Keratinocyte (primary cell): ENCODE results near the gene KCNK18. TPM values are rescaled to one million over a fixed set of nuclear protein-coding genes. Genes with fewer than 3 reads are reported as not detected.
A peak's percentile ranks its signal among the peaks of the same experiment; 100 is the strongest.

Experiments
- DNase-seq: peaks from one replicate; pipeline ENCODE4 v3.0.0-alpha.2; 2011; ENCODE audit warnings: low read depth, missing footprints, low spot score
- FAIRE-seq: peaks from 2 replicates; lab custom pipeline; 2011; peaks lifted over from hg19 to GRCh38; lab: Jason Lieb, UNC
- H2AFZ ChIP-seq: 2 replicates; pipeline ENCODE4 v1.6.0; 2012; ENCODE audit warnings: low read length, control low read depth, inconsistent platforms; ENCODE audit not compliant: control insufficient read depth
- H3K27ac ChIP-seq: 2 replicates; pipeline ENCODE4 v1.5.1; 2011; ENCODE audit warnings: low read length; ENCODE audit not compliant: control insufficient read depth, insufficient read depth
- H3K27me3 ChIP-seq: 3 replicates; pipeline ENCODE4 v1.6.0; 2011; ENCODE audit warnings: low read length; ENCODE audit not compliant: control insufficient read depth, insufficient read depth; ENCODE audit errors: extremely low read depth
- H3K36me3 ChIP-seq, 2 experiments: 2 replicates in 1 of 2; 3 replicates in 1 of 2; pipeline ENCODE4 v1.5.1; 2011; ENCODE audit warnings: low read length in 2 of 2, mild to moderate bottlenecking in 1 of 2; ENCODE audit not compliant: control insufficient read depth in 2 of 2, insufficient read depth in 2 of 2; ENCODE audit errors: extremely low read depth in 1 of 2
- H3K4me1 ChIP-seq: 3 replicates; pipeline ENCODE4 v1.5.1; 2011; ENCODE audit warnings: low read length; ENCODE audit not compliant: control insufficient read depth, insufficient read depth; ENCODE audit errors: extremely low read depth
- H3K4me2 ChIP-seq: 3 replicates; pipeline ENCODE4 v1.6.0; 2011; ENCODE audit warnings: low read depth, low read length; ENCODE audit not compliant: control insufficient read depth, insufficient read depth; ENCODE audit errors: extremely low read depth
- H3K4me3 ChIP-seq, 3 experiments: fragments of 200-600 bp in 1 of 3; sonication (generic) in 1 of 3; 2 replicates in 2 of 3; 3 replicates in 1 of 3; pipeline ENCODE4 v1.5.1; 2011 to 2016; ENCODE audit warnings: low read length in 3 of 3, mild to moderate bottlenecking in 3 of 3, control low read depth in 2 of 3, inconsistent platforms in 1 of 3, low read depth in 1 of 3, mixed read lengths in 1 of 3, mixed run types in 1 of 3, moderate library complexity in 1 of 3; ENCODE audit not compliant: control insufficient read depth in 2 of 3, insufficient read depth in 2 of 3; ENCODE audit errors: extremely low read depth in 1 of 3
- H3K79me2 ChIP-seq: 2 replicates; pipeline ENCODE4 v1.6.0; 2012; ENCODE audit warnings: low read length; ENCODE audit not compliant: control insufficient read depth, insufficient read depth
- H3K9ac ChIP-seq: 3 replicates; pipeline ENCODE4 v1.6.0; 2011; ENCODE audit warnings: low read length; ENCODE audit not compliant: control insufficient read depth, insufficient read depth; ENCODE audit errors: extremely low read depth
- H3K9me1 ChIP-seq: 3 replicates; pipeline ENCODE4 v1.6.0; 2011; ENCODE audit warnings: low read length; ENCODE audit not compliant: control insufficient read depth, insufficient read depth; ENCODE audit errors: extremely low read depth
- H3K9me3 ChIP-seq: 2 replicates; pipeline ENCODE4 v1.5.1; 2012; ENCODE audit warnings: low read depth, low read length; ENCODE audit not compliant: control insufficient read depth
- H4K20me1 ChIP-seq: 3 replicates; pipeline ENCODE4 v1.6.0; 2011; ENCODE audit warnings: low read length; ENCODE audit not compliant: control insufficient read depth, insufficient read depth; ENCODE audit errors: extremely low read depth
- EZH2 ChIP-seq: IDR thresholded peaks from one replicate; pipeline ENCODE4 v1.6.1; 2012; ENCODE audit warnings: inconsistent platforms, mild to moderate bottlenecking, low read length, moderate library complexity
- dilution Hi-C: fragments of 300-500 bp; cut with MboI; formaldehyde crosslinking; loops from one replicate; pipeline ENCODE4 v1.7.0; 2020; ENCODE audit warnings: low sequenced_read_pairs; ENCODE audit not compliant: extremely low pct_ligation_motif_present
- polyA plus RNA-seq, 5 experiments: library from polyadenylated mRNA; depleted of rRNA in 3 of 5; stranded (reverse) in 3 of 5; stranded (forward) in 1 of 5; unstranded in 1 of 5; fragments of >200 nt; gene quantifications; 1 replicate in 1 of 5; 2 replicates in 3 of 5; 3 replicates in 1 of 5; pipeline versions ENCODE4 v1.2.1 to v1.2.3, GENCODE V29; 2011 to 2012; ENCODE audit warnings: missing spikeins in 2 of 5, low read depth in 1 of 5, low replicate concordance in 1 of 5
- TF ChIP-seq, protein P1 (sequence below), 3 experiments: IDR thresholded peaks in 1 of 3; conservative IDR thresholded peaks in 1 of 3; optimal IDR thresholded peaks in 1 of 3; 2 replicates in 2 of 3; 3 replicates in 1 of 3; pipeline versions ENCODE3 to v1.5.1; 2011; ENCODE audit warnings: low read length in 3 of 3, mild to moderate bottlenecking in 3 of 3, moderate library complexity in 2 of 3, control low read depth in 1 of 3, inconsistent platforms in 1 of 3; ENCODE audit not compliant: insufficient read depth in 2 of 3; ENCODE audit errors: extremely low read depth in 1 of 3

KCNK18 gene
- polyA plus RNA-seq, 1 donor (not counting 4 experiments of a cell fraction or from before 2014, with no cell fraction given) = not detected

DNA sequence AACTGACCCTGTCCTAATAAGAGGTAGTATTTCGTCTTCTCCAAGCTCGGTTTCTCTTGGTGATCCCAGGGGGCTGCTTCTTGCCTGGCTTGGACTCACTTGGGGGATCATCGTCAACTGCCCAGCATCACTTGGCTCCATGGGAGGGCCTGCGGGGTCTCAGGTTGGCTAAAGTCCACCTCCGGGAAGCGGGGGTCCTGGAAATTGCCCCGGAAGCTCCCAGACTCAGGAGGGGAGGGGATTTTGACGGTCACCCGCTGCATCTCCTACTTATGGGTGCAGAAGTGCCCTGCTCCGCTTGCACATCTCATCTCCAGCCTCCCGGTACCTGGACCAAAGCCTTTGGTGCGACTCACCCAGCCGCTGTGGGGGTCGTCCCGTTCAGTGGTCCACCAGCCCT lies 18.7 kb downstream of the KCNK18 start:
- DNase-seq (no peak), FAIRE-seq (no peak)
- Histone ChIP-seq H3K4me1 (peaks cover 9% of the 10 kb centered on the region), H3K27ac (no peak overlapping the region), H3K4me2 (no peak overlapping the region), H2AFZ (no peak overlapping the region), H3K9ac (no peak overlapping the region), H3K9me3 (no peaks in the 10 kb centered on the region), H3K79me2 (no peaks in the 10 kb centered on the region), H3K4me3 (no peak overlapping the region), H4K20me1 (no peaks in the 10 kb centered on the region), H3K27me3 (peaks cover 26% of the 10 kb centered on the region), H3K36me3 (no peaks in the 10 kb centered on the region), H3K9me1 (no peaks in the 10 kb centered on the region)
- TF ChIP-seq EZH2 = no peak
- TF ChIP-seq, protein P1, sequence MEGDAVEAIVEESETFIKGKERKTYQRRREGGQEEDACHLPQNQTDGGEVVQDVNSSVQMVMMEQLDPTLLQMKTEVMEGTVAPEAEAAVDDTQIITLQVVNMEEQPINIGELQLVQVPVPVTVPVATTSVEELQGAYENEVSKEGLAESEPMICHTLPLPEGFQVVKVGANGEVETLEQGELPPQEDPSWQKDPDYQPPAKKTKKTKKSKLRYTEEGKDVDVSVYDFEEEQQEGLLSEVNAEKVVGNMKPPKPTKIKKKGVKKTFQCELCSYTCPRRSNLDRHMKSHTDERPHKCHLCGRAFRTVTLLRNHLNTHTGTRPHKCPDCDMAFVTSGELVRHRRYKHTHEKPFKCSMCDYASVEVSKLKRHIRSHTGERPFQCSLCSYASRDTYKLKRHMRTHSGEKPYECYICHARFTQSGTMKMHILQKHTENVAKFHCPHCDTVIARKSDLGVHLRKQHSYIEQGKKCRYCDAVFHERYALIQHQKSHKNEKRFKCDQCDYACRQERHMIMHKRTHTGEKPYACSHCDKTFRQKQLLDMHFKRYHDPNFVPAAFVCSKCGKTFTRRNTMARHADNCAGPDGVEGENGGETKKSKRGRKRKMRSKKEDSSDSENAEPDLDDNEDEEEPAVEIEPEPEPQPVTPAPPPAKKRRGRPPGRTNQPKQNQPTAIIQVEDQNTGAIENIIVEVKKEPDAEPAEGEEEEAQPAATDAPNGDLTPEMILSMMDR (optimal IDR thresholded peaks at IDR 0.05 in 1 of 3, IDR thresholded peaks at IDR 0.05 in 1 of 3, conservative IDR thresholded peaks at IDR 0.05 in 1 of 3; ENCODE audit: extremely low read depth in 1 of 3, insufficient read depth in 2 of 3, low read length in 3 of 3) = no peak
- dilution Hi-C loops = no loop called here

DNA sequence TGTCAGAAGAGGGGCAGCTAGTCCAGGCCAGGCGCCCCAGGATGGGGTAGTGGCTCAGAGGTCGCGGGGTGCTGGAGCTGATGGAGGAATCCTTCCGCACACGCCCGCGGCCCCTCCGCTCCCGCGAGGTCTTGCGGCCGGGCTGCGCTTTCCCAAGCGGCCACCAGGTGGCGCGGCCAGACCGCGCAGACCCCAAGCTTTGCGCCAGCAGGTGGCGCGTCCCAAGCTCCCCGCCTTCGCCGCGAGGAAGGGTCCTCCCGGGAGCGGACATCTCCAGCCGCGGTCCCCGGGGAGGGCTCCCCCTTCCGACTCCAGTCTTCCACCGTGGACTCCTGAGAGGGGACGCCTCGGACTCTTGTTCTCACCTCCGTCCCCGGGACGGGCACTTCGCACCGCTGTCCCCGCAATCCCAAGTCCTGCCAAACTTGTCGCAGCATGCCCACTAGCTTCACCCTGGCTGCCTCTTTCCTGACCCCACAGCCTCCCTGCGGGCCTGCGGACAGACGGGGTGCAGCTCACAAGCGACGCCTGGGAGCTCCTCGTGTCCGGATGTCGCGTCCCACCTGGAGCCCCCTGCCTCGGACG lies 19.4 kb downstream of the KCNK18 start:
- H3K4me3 ChIP-seq = peak overlapping the region; percentile 55 to 68 (median 55)
- peaks cover 23% of the 10 kb centered on the region for H3K27me3 ChIP-seq
- H3K36me3 ChIP-seq = no peaks in the 10 kb centered on the region
- H4K20me1 ChIP-seq = no peaks in the 10 kb centered on the region
- no peaks in the 10 kb centered on the region for H3K9me1 ChIP-seq
- DNase-seq (no peak), FAIRE-seq (no peak)
- H2AFZ ChIP-seq = peak overlapping the region; percentile 70
- H3K9me3 ChIP-seq = no peaks in the 10 kb centered on the region
- dilution Hi-C loops = no loop called here
- peak overlapping the region; percentile 92 for H3K4me2 ChIP-seq
- H3K79me2 ChIP-seq = no peaks in the 10 kb centered on the region
- H3K4me1 ChIP-seq = peaks cover 9% of the 10 kb centered on the region
- peak overlapping the region; percentile 18 for H3K9ac ChIP-seq
- no peak for TF ChIP-seq EZH2
- TF ChIP-seq, protein P1 (optimal IDR thresholded peaks at IDR 0.05 in 1 of 3, IDR thresholded peaks at IDR 0.05 in 1 of 3, conservative IDR thresholded peaks at IDR 0.05 in 1 of 3; ENCODE audit: extremely low read depth in 1 of 3, insufficient read depth in 2 of 3, low read length in 3 of 3) = peak; percentile 91 to 100 (median 93)
- no peak overlapping the region for H3K27ac ChIP-seq
